NCI-H345 (cell line): Measurements from ENCODE around the gene MS4A4A.

ENCODE experiments used
- DNase-seq: peaks from one replicate; lab custom pipeline; 2025; lab: John Stamatoyannopoulos, UW

MS4A4A gene

DNA sequence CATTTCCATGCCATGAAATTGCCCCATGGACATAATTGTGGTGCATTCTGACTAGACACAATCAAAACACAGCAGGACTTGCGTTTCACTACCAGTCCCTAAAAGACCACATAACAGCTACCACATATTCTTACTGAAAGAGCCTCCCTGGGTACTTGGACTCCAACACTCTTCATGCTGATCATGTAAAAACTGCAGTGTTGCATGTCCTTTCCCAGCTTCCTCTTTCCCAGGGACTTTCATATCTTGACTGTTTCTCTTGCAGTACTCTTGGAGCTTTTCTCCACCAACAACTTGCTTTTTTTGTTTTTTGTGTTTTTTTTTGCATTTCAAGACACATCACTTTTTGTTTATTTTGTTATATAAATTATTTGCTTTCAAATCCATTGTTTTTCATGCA, 69.5 kb downstream of the MS4A4A start:
- no peak for DNase-seq

DNA sequence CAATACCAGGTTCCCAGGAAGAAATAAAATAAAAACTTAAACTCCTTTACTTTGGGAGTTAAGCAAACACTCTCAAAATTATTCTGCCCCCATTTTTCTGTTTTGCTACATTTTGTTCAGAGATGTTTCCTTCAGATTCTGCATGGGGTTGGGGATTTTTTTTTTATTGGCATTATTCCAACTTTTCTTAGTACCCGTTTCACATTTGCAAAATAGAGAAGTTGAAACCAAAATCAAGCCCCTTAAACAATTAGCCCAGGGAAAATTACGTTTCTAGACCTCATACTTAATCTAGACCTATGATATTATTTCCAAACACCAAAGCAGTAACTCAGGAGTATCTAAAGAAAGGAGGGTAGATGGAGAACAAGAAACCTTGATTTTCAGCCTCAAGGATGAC, 77.3 kb downstream of the MS4A4A start:
- DNase-seq: no peak
